Sigmoid colon (tissue), 7 donors: ENCODE data around the gene MFAP4. TPM values are rescaled to one million over a fixed set of nuclear protein-coding genes. Genes with fewer than 3 reads are reported as not detected.

ENCODE experiments used
- DNase-seq: peaks from one replicate; pipeline ENCODE4 v3.0.0-alpha.2; 2019
- H3K27ac ChIP-seq, 4 donors: fragments of 200-600 bp; sonication (generic); one replicate each; pipeline ENCODE4 v1.5.1; 2016 to 2019; ENCODE audit warnings: mild to moderate bottlenecking in 1 of 4
- H3K27me3 ChIP-seq, 3 donors: fragments of 200-600 bp; sonication (generic); one replicate each; pipeline ENCODE4 v1.5.1; 2019; ENCODE audit warnings: mild to moderate bottlenecking in 1 of 3
- H3K36me3 ChIP-seq, 4 donors: fragments of 200-600 bp; sonication (generic); one replicate each; pipeline ENCODE4 v1.5.1; 2016 to 2019
- H3K4me1 ChIP-seq, 4 donors: fragments of 200-600 bp; sonication (generic); one replicate each; pipeline ENCODE4 v1.5.1; 2017 to 2019
- H3K4me3 ChIP-seq, 4 donors: fragments of 200-600 bp; sonication (generic); one replicate each; pipeline ENCODE4 v1.5.1; 2017 to 2019; ENCODE audit warnings: mild to moderate bottlenecking in 2 of 4, moderate library complexity in 1 of 4
- H3K9me3 ChIP-seq, 4 donors: fragments of 200-600 bp in 3 of 4; sonication (generic) in 3 of 4; one replicate each; pipeline versions ENCODE4 v1.5.1 to v1.6.1; 2013 to 2019
- CTCF ChIP-seq, 4 experiments: fragments of 450-650 bp in 3 of 4; fragments of 200-600 bp in 1 of 4; IDR thresholded peaks; one replicate each; pipeline ENCODE4 v1.5.1; 2016 to 2019; ENCODE audit warnings: antibody characterized with exemption in 4 of 4, mild to moderate bottlenecking in 3 of 4, moderate library complexity in 2 of 4
- EP300 ChIP-seq, 4 donors: sonication (generic); formaldehyde crosslinking; IDR thresholded peaks; one replicate each; pipeline ENCODE4 v1.6.1; 2017; ENCODE audit warnings: antibody characterized with exemption in 4 of 4
- POLR2A ChIP-seq, 2 donors: fragments of 450-650 bp; IDR thresholded peaks; one replicate each; pipeline ENCODE4 v1.6.1; 2016; ENCODE audit warnings: antibody characterized with exemption in 2 of 2, mild to moderate bottlenecking in 2 of 2, moderate library complexity in 2 of 2
- POLR2AphosphoS5 ChIP-seq, 4 donors: sonication (generic); formaldehyde crosslinking; IDR thresholded peaks; one replicate each; pipeline ENCODE4 v1.6.1; 2017; ENCODE audit warnings: antibody characterized with exemption in 4 of 4
- WGBS, 2 donors: extraction: QIAGEN DNeasy Blood & Tissue Kit; methylation state at CpG; one replicate each; pipeline ENCODE4 v1.1.7; 2013; 5-methylcytosine and 5-hydroxymethylcytosine counted together
- intact Hi-C: fragments of 100-400 bp; cut with DNase I; formaldehyde crosslinking; loops from one replicate; pipeline ENCODE4 v1.15.1; 2023
- polyA plus RNA-seq, 3 donors: library from polyadenylated mRNA; stranded (reverse); fragments of 200-250 nt; gene quantifications; one replicate each; pipeline ENCODE4 v1.2.3, GENCODE V29; 2013
- total RNA-seq, 4 donors: library from RNA; depleted of rRNA; stranded (reverse); fragments of >200 nt; gene quantifications; one replicate each; pipeline ENCODE4 v1.1.0, GENCODE V29; 2016
- donor health status: healthy with polysubstance abuse.
- donor health status: Bipolar disorder and iron deficiency.
- donor health status: healthy.

MFAP4 gene
- total and polyA plus RNA-seq, 7 donors = 9.9 to 324 (median 189) TPM

- TF ChIP-seq CTCF (IDR thresholded peaks at IDR 0.05) (no peak), POLR2A (IDR thresholded peaks at IDR 0.05) (no peak), EP300 (IDR thresholded peaks at IDR 0.05) (no peak)
- Histone ChIP-seq H3K4me1 (peaks cover 0 to 96% (median 85%) of the 10 kb centered on the region in 4 donors), H3K9me3 (no peaks in the 10 kb centered on the region), H3K36me3 (peaks cover 24 to 37% (median 30%) of the 10 kb centered on the region in 4 donors), H3K4me3 (peak overlapping the region in 3 of 4 donors; percentile 48 to 59 (median 51)), H3K27ac (peak overlapping the region; percentile 95 to 97 (median 96)), H3K27me3 (no peaks in the 10 kb centered on the region)
- intact Hi-C loops = no loop called here
- WGBS, 2 donors = 68 to 76% methylated on average over 9 of the region's 9 CpGs
- DNase-seq = peak; percentile 73
Observed at GRCh38 chr17:19385521-19385983, 1.4 kb downstream of the MFAP4 start.

GRCh38 chr17:19384723-19385391, 2.1 kb downstream of the MFAP4 start:
- peak overlapping the region; percentile 95 to 97 (median 96) for H3K27ac ChIP-seq
- H3K9me3 ChIP-seq = no peaks in the 10 kb centered on the region
- WGBS, 2 donors = 14 to 30% methylated on average over 16 of the region's 16 CpGs
- intact Hi-C loops = no loop called here
- peak; percentile 97 for DNase-seq
- no peaks in the 10 kb centered on the region for H3K27me3 ChIP-seq
- peaks cover 29 to 40% (median 34%) of the 10 kb centered on the region in 4 donors for H3K36me3 ChIP-seq
- H3K4me3 ChIP-seq = peak overlapping the region in 3 of 4 donors; percentile 48 to 59 (median 51)
- TF ChIP-seq POLR2A (IDR thresholded peaks at IDR 0.05) (peak; percentile 63 to 75), EP300 (IDR thresholded peaks at IDR 0.05) (peak in 2 of 4 donors; percentile 80 to 82), CTCF (IDR thresholded peaks at IDR 0.05) (no peak), POLR2AphosphoS5 (IDR thresholded peaks at IDR 0.05) (peak; percentile 43 to 91 (median 88))
- peaks cover 0 to 96% (median 84%) of the 10 kb centered on the region in 4 donors for H3K4me1 ChIP-seq

- H3K4me1 ChIP-seq = peaks cover 0 to 96% (median 85%) of the 10 kb centered on the region in 4 donors
- H3K36me3 ChIP-seq = peaks cover 29 to 45% (median 36%) of the 10 kb centered on the region in 4 donors
- intact Hi-C loops = no loop called here
- no peaks in the 10 kb centered on the region for H3K27me3 ChIP-seq
- peak overlapping the region in 1 of 4 donors; percentile 51 for H3K4me3 ChIP-seq
- no peak for TF ChIP-seq POLR2A (IDR thresholded peaks at IDR 0.05)
- peak overlapping the region; percentile 95 to 97 (median 96) for H3K27ac ChIP-seq
- no peaks in the 10 kb centered on the region for H3K9me3 ChIP-seq
- DNase-seq = peak; percentile 83
- WGBS, 2 donors = 80 to 81% methylated on average over 6 of the region's 6 CpGs
Observed at GRCh38 chr17:19383681-19384470, 3.1 kb downstream of the MFAP4 start.

GRCh38 chr17:19382531-19383444, 4.2 kb downstream of the MFAP4 start:
- Histone ChIP-seq H3K36me3 (peaks cover 29 to 45% (median 36%) of the 10 kb centered on the region in 4 donors), H3K4me3 (no peak overlapping the region), H3K9me3 (no peaks in the 10 kb centered on the region), H3K4me1 (peaks cover 0 to 87% (median 76%) of the 10 kb centered on the region in 4 donors), H3K27me3 (no peaks in the 10 kb centered on the region), H3K27ac (peak overlapping the region; percentile 95 to 97 (median 96))
- peak; percentile 63 for DNase-seq
- TF ChIP-seq POLR2AphosphoS5 (IDR thresholded peaks at IDR 0.05) (no peak), POLR2A (IDR thresholded peaks at IDR 0.05) (no peak), EP300 (IDR thresholded peaks at IDR 0.05) (no peak), CTCF (IDR thresholded peaks at IDR 0.05) (no peak)
- intact Hi-C loops = no loop called here
- whole genome bisulfite sequencing, 2 donors = 89 to 91% methylated on average over 13 of the region's 13 CpGs
